Activated T-cell treated with anti-CD3 and anti-CD28 coated beads, Interleukin-2, amount 50 U/mL, for 72 hours (primary cell): ENCODE results near the gene LRRC49. TPM values are rescaled to one million over a fixed set of nuclear protein-coding genes. Genes with fewer than 3 reads are reported as not detected.

Experiments used
- ATAC-seq, 2 donors: fragments of 150-1000 bp; cut with Tn5 transposase; replicated peaks in 1 of 2; 2 replicates each; pipeline ENCODE4 v1.10.0; 2021; ENCODE audit warnings: moderate library complexity in 2 of 2, mild to moderate bottlenecking in 1 of 2
- DNase-seq, 2 donors: peaks; one replicate each; pipeline ENCODE4 v3.0.0; 2021 to 2022; ENCODE audit warnings: mixed read lengths in 1 of 2
- H3K27ac Mint-ChIP-seq: one replicate; pipeline ENCODE4 v1.8.0; 2022; ENCODE audit warnings: mild to moderate bottlenecking, moderate library complexity, mixed read lengths
- H3K27me3 Mint-ChIP-seq: one replicate; pipeline ENCODE4 v1.8.0; 2022; ENCODE audit warnings: low read depth, mixed read lengths
- H3K36me3 Mint-ChIP-seq, 2 donors: one replicate each; pipeline ENCODE4 v1.8.0; 2022; ENCODE audit warnings: mixed read lengths in 2 of 2, mild to moderate bottlenecking in 1 of 2; ENCODE audit not compliant: insufficient read depth in 2 of 2
- H3K4me1 Mint-ChIP-seq: one replicate; pipeline ENCODE4 v1.8.0; 2022; ENCODE audit warnings: low read depth, mixed read lengths
- H3K4me3 Mint-ChIP-seq, 2 donors: one replicate each; pipeline ENCODE4 v1.8.0; 2022; ENCODE audit warnings: mild to moderate bottlenecking in 2 of 2, mixed read lengths in 2 of 2, moderate library complexity in 2 of 2
- H3K9me3 Mint-ChIP-seq, 2 donors: one replicate each; pipeline ENCODE4 v1.8.0; 2022; ENCODE audit warnings: mixed read lengths in 2 of 2
- total RNA-seq, 2 donors: library from RNA; stranded (reverse); gene quantifications; one replicate each; pipeline ENCODE4 v1.2.3, GENCODE V29; 2022

LRRC49 gene
- total RNA-seq, 2 donors from 2014 or later = 0.41 to 2.2 TPM

- Mint-ChIP-seq H3K27me3 (peaks cover 38% of the 10 kb centered on the region), H3K4me1 (no peaks in the 10 kb centered on the region), H3K27ac (no peak overlapping the region), H3K9me3 (peaks cover 0 to 4% of the 10 kb centered on the region in 2 donors), H3K36me3 (peaks cover 0 to 1% of the 10 kb centered on the region in 2 donors), H3K4me3 (no peak overlapping the region)
- DNase-seq (no peak), ATAC-seq (no peak)
These were observed 58.3 kb downstream of the LRRC49 start for GRCh38 chr15:70950953-70951352.

DNA sequence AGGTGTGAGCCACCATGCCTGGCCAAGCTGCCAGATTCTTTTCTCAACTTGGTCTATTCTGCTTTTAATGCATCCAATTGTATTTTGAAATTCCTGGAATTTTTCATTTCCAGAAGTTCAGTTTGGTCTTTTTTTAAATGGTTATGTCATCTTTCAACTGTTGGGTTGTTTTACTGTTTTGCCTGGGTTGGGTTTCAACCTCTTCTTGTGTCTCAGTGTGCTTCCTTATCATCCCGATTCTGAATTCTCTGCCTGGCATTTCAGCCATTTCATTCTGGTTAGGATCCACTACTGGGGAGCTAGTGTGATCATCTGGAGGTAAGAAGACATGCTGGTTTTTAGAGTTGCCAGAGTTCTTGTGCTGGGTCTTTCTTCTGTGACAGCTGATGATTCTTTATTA, 61.5 kb downstream of the LRRC49 start:
- H3K4me3 Mint-ChIP-seq = no peak overlapping the region
- H3K9me3 Mint-ChIP-seq = peaks cover 0 to 4% of the 10 kb centered on the region in 2 donors
- no peaks in the 10 kb centered on the region for H3K4me1 Mint-ChIP-seq
- ATAC-seq (no peak), DNase-seq (no peak)
- peaks cover 0 to 1% of the 10 kb centered on the region in 2 donors for H3K36me3 Mint-ChIP-seq
- no peak overlapping the region for H3K27ac Mint-ChIP-seq
- H3K27me3 Mint-ChIP-seq = peaks cover 32% of the 10 kb centered on the region

DNA sequence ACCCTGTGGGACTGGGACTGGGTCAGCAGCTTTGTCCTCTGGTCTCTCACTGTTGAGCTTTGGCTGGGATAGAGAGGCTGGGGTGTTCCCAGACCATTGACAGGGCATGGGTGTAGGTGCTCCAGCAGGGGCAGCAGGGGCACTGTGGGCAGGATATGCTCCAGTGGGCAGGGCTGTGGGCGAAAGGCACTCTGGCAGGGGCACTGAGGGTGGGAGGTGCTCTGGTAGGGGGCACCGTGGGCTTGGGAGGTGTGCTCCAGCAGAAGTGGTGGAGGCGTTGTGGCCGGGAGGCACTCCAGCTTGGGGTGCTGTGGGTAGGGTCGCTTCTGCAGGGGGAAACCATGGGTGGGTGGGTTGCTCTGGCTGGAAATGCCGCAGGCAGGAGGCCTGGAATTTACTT, 62.1 kb downstream of the LRRC49 start:
- H3K27ac Mint-ChIP-seq = no peak overlapping the region
- ATAC-seq (no peak), DNase-seq (no peak)
- peaks cover 33% of the 10 kb centered on the region for H3K27me3 Mint-ChIP-seq
- H3K9me3 Mint-ChIP-seq = peaks cover 0 to 4% of the 10 kb centered on the region in 2 donors
- H3K36me3 Mint-ChIP-seq = peaks cover 0 to 1% of the 10 kb centered on the region in 2 donors
- H3K4me1 Mint-ChIP-seq = no peaks in the 10 kb centered on the region
- H3K4me3 Mint-ChIP-seq = no peak overlapping the region

DNA sequence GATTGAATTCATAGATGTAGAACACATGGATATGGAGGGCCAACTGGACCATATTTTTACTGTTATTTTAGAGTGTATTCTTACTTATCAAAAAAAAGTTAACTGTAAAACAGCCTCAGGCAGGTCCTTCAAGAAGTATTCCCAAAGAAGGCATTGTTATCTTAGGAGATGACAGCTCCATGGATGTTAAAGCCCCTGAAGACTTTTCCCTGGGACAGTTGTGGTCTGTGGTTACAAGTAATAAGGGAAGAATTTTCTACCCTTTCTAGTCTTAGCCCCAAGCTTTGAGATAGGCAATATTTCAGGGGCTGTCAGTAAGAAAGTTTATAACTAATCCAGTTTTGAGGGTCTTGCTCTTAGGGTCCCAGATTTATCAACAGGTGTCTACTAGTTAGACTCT, 62.5 kb downstream of the LRRC49 start:
- Mint-ChIP-seq H3K9me3 (peaks cover 0 to 4% of the 10 kb centered on the region in 2 donors), H3K27me3 (peaks cover 37% of the 10 kb centered on the region), H3K4me1 (no peaks in the 10 kb centered on the region), H3K4me3 (no peak overlapping the region), H3K27ac (no peak overlapping the region), H3K36me3 (peaks cover 0 to 1% of the 10 kb centered on the region in 2 donors)
- ATAC-seq = no peak
- no peak for DNase-seq

GRCh38 chr15:70956201-70956995, 63.8 kb downstream of the LRRC49 start:
- DNase-seq (no peak), ATAC-seq (no peak)
- no peak overlapping the region for H3K27ac Mint-ChIP-seq
- H3K27me3 Mint-ChIP-seq = peaks cover 44% of the 10 kb centered on the region
- H3K4me3 Mint-ChIP-seq = no peak overlapping the region
- no peaks in the 10 kb centered on the region for H3K4me1 Mint-ChIP-seq
- H3K36me3 Mint-ChIP-seq = no peaks in the 10 kb centered on the region
- H3K9me3 Mint-ChIP-seq = peaks cover 0 to 2% of the 10 kb centered on the region in 2 donors

DNA sequence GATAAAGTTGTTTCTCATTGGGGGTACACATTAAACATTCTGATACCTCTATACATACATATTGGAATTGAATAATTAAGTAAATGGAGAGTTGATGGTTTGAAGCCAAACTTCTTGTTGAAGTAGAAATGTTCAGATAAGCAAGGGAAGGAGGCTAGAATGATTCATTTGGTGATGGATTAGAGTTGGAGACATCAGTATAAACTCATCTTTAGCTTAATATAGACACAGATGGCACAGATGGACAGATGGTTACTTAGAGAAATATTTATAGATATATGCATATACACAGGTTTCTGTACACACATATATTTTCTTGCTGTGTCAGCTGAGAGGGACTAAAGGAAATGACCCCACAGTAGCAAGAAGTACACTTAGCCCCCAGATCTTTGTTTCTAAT, 69.5 kb downstream of the LRRC49 start:
- DNase-seq (no peak), ATAC-seq (no peak)
- Mint-ChIP-seq H3K27ac (no peak overlapping the region), H3K4me1 (no peaks in the 10 kb centered on the region), H3K9me3 (no peaks in the 10 kb centered on the region), H3K36me3 (no peaks in the 10 kb centered on the region), H3K27me3 (peaks cover 25% of the 10 kb centered on the region), H3K4me3 (no peak overlapping the region)

- Mint-ChIP-seq H3K9me3 (no peaks in the 10 kb centered on the region), H3K27me3 (peaks cover 18% of the 10 kb centered on the region), H3K4me3 (no peak overlapping the region), H3K36me3 (no peaks in the 10 kb centered on the region), H3K4me1 (no peaks in the 10 kb centered on the region), H3K27ac (no peak overlapping the region)
- DNase-seq (no peak), ATAC-seq (no peak)
These were observed 70.6 kb downstream of the LRRC49 start for GRCh38 chr15:70963199-70963598.

DNA sequence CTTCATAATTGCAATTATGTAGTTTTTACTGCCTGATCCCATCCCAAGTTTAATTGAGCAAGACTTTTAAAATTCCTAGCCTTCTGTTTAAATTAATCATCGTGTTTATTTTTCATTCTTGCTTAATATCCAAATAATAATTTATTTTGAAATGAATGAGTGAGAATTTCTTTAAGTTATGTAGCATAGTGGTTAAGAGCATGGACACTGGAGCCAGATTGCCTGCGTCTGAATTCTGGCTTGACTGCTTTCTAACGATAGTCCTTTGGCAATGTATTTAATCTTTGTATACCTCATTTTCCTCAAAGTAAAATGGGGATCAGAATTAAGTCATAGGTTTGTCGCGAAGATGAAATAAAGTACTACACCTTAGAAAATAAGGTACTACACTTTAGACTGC, 71.4 kb downstream of the LRRC49 start:
- ATAC-seq = no peak
- Mint-ChIP-seq H3K9me3 (peaks cover 1 to 5% of the 10 kb centered on the region in 2 donors), H3K4me1 (no peaks in the 10 kb centered on the region), H3K4me3 (no peak overlapping the region), H3K27me3 (peaks cover 12% of the 10 kb centered on the region), H3K27ac (no peak overlapping the region), H3K36me3 (no peaks in the 10 kb centered on the region)
- no peak for DNase-seq

GRCh38 chr15:70964686-70965085, 72.1 kb downstream of the LRRC49 start:
- Mint-ChIP-seq H3K4me3 (no peak overlapping the region), H3K9me3 (peaks cover 1 to 5% of the 10 kb centered on the region in 2 donors), H3K36me3 (no peaks in the 10 kb centered on the region), H3K27ac (no peak overlapping the region), H3K4me1 (no peaks in the 10 kb centered on the region), H3K27me3 (peaks cover 11% of the 10 kb centered on the region)
- ATAC-seq (no peak), DNase-seq (no peak)

DNA sequence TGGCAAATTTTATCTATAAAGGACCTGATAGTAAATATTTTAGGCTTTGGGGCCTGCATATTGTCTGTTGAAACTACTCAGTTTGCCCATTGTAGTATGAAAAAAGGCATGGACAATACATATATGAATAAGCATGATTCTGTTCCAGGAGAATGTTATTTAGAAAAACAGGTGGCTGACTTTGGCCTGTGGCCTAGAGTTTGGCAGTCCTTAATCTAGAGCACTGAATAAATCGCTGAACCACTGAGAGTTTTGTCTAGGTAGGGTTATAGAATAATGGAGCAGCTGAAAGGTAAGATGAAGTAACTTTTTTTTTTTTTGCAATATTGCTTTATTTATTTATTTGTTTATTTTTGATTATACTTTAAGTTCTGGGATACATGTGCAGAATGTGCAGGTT, 75.0 kb downstream of the LRRC49 start:
- H3K27ac Mint-ChIP-seq = no peak overlapping the region
- peaks cover 1 to 5% of the 10 kb centered on the region in 2 donors for H3K9me3 Mint-ChIP-seq
- no peaks in the 10 kb centered on the region for H3K27me3 Mint-ChIP-seq
- H3K4me3 Mint-ChIP-seq = no peak overlapping the region
- ATAC-seq (no peak), DNase-seq (no peak)
- no peaks in the 10 kb centered on the region for H3K36me3 Mint-ChIP-seq
- no peaks in the 10 kb centered on the region for H3K4me1 Mint-ChIP-seq

DNA sequence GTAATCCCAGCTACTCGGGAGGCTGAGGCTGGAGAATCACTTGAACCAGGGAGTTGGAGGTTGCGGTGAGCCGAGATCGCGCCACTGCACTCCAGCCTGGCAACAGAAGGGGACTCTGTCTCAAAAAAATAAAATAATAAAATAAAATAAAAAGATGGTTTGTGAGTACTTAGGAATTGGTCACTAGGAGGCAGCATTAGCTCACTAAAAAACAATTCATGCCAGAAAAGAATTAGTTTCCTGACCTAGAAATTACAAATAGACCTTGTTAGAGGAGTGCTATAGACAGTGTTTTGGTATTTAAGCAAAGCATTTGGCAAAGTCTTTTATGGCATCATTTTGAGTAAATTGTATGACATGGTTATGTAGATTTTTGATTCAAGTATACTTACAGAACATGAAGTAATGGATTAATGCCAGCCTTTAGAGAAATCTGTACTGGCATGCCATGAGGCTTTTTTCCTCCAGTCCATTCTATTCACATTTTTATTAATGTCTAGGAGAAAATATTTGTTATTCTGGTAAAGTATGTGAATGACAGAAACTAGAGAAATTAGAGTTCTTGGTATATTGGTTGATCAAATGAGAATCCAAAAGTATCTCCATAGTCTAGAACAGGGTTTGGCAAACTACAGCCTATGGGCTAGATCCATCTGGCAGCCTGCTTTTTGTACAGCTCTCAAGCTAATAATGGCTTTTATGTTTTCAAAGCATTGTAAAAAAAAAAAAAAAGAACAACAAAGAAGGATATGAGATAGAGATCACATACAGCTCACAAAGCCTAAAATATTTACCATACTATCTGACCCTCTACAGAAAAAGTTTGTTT, 81.6 kb downstream of the LRRC49 start:
- ATAC-seq (no peak), DNase-seq (no peak)
- Mint-ChIP-seq H3K27me3 (peaks cover 9% of the 10 kb centered on the region), H3K4me1 (no peaks in the 10 kb centered on the region), H3K4me3 (no peak overlapping the region), H3K36me3 (no peaks in the 10 kb centered on the region), H3K9me3 (no peaks in the 10 kb centered on the region), H3K27ac (no peak overlapping the region)

- Mint-ChIP-seq H3K27me3 (peaks cover 9% of the 10 kb centered on the region), H3K4me3 (no peak overlapping the region), H3K36me3 (no peaks in the 10 kb centered on the region), H3K27ac (no peak overlapping the region), H3K9me3 (no peaks in the 10 kb centered on the region), H3K4me1 (no peaks in the 10 kb centered on the region)
- no peak for DNase-seq
- ATAC-seq = no peak
These were observed 84.2 kb downstream of the LRRC49 start for GRCh38 chr15:70976851-70977250.

DNA sequence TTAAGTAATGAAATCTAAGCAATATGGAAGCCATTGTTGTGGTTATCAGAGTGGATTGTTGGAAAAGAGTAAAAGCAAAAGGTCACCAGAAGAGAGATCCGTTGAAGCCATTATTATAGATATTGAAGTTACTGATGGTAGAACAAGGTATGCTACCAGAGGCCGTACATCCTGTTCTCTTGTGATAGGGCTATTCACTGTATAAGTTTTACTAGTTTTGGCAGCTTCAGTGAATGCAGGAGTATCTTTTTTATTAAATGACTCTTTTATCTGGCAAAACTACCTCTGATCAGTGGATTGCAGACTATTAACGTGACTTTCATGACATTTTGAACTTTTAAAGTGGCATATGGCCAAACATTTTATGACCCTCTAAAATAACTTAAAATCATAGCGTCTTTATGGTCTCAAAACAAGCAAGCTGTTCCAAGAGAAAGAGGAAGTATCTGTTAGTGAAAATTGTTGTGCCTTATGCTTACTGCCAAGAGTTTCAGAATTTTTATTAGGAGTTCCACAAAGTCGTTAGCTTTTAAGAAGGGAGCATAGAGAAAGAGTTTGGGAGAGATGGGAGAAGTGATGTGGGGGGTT, 102.9 kb downstream of the LRRC49 start:
- H3K9me3 Mint-ChIP-seq = peaks cover 7 to 13% of the 10 kb centered on the region in 2 donors
- H3K36me3 Mint-ChIP-seq = peaks cover 0 to 9% of the 10 kb centered on the region in 2 donors
- no peak overlapping the region for H3K4me3 Mint-ChIP-seq
- peaks cover 19% of the 10 kb centered on the region for H3K27me3 Mint-ChIP-seq
- H3K27ac Mint-ChIP-seq = no peak overlapping the region
- no peak for DNase-seq
- H3K4me1 Mint-ChIP-seq = no peaks in the 10 kb centered on the region
- no peak for ATAC-seq
